ENCODE data around the gene SENP3. TPM values are rescaled to one million over a fixed set of nuclear protein-coding genes. Genes with fewer than 3 reads are reported as not detected.

SENP3 gene
- polyA plus RNA-seq, 1 donor (not counting 4 experiments of a cell fraction or from before 2014, with no cell fraction given) = 99.1 TPM

DNA sequence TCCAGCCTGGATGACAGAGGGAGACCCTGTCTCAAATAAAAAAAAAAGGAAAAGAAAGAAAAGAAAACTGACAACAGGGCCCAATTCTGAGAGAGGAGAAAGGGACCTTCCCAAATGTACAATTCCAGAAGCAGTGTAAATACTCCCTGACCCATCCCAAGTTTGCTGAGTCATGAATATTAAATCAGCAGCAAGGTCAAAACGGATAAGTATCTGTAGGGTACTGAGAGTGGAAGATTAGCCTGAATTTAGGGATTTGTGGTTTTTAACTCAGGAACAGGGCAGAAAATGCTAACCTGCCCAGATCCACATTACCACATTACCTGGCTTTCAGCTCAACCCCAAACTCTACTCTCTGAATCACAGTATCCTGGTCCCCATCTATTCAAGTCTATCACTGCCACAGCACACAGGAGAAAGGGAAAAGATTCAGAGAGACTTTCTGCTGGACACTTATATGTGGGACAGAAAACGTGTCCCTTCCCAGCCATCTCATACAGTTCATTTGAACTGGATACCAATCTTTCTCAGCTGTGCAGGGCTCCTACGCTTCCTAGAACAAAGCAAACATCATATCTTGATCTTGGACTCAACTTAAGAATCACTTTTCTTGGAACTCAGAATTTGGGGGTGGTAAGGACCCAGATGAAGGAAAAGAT lies 50.0 kb downstream of the SENP3 start:
- no peaks in the 10 kb centered on the region for H3K9me3 ChIP-seq (ENCODE audit: control insufficient read depth, low read depth, low read length)
- peaks cover 20% of the 10 kb centered on the region for H3K4me1 ChIP-seq (ENCODE audit: control insufficient read depth, extremely low read depth, insufficient read depth, low read length)
- H3K9me1 ChIP-seq (ENCODE audit: control insufficient read depth, extremely low read depth, insufficient read depth, low read length) = no peaks in the 10 kb centered on the region
- no peak overlapping the region for H3K27ac ChIP-seq (ENCODE audit: control insufficient read depth, insufficient read depth, low read length)
- dilution Hi-C loops (cut with MboI; ENCODE audit: extremely low pct_ligation_motif_present, low sequenced_read_pairs) = no loop called here
- peak overlapping the region; percentile 4 for H3K4me2 ChIP-seq (ENCODE audit: control insufficient read depth, extremely low read depth, insufficient read depth, low read depth, low read length)
- peaks cover 3% of the 10 kb centered on the region for H4K20me1 ChIP-seq (ENCODE audit: control insufficient read depth, extremely low read depth, insufficient read depth, low read length)
- H3K79me2 ChIP-seq (ENCODE audit: control insufficient read depth, insufficient read depth, low read length) = peaks cover 67% of the 10 kb centered on the region
- H3K36me3 ChIP-seq (ENCODE audit: control insufficient read depth in 2 of 2, extremely low read depth in 1 of 2, insufficient read depth in 2 of 2, low read length in 2 of 2) = peaks cover 0 to 9% of the 10 kb centered on the region in 2 experiments
- no peak for DNase-seq (ENCODE audit: low read depth, low spot score)
- no peak for FAIRE-seq
- H3K4me3 ChIP-seq (ENCODE audit: control insufficient read depth in 2 of 3, extremely low read depth in 1 of 3, insufficient read depth in 2 of 3, low read depth in 1 of 3, low read length in 3 of 3) = peak overlapping the region in 2 of 3 experiments; percentile 2
- no peak overlapping the region for H2AFZ ChIP-seq (ENCODE audit: control insufficient read depth, low read length)
- H3K27me3 ChIP-seq (ENCODE audit: control insufficient read depth, extremely low read depth, insufficient read depth, low read length) = no peaks in the 10 kb centered on the region
- H3K9ac ChIP-seq (ENCODE audit: control insufficient read depth, extremely low read depth, insufficient read depth, low read length) = no peak overlapping the region
- TF ChIP-seq, protein P1, sequence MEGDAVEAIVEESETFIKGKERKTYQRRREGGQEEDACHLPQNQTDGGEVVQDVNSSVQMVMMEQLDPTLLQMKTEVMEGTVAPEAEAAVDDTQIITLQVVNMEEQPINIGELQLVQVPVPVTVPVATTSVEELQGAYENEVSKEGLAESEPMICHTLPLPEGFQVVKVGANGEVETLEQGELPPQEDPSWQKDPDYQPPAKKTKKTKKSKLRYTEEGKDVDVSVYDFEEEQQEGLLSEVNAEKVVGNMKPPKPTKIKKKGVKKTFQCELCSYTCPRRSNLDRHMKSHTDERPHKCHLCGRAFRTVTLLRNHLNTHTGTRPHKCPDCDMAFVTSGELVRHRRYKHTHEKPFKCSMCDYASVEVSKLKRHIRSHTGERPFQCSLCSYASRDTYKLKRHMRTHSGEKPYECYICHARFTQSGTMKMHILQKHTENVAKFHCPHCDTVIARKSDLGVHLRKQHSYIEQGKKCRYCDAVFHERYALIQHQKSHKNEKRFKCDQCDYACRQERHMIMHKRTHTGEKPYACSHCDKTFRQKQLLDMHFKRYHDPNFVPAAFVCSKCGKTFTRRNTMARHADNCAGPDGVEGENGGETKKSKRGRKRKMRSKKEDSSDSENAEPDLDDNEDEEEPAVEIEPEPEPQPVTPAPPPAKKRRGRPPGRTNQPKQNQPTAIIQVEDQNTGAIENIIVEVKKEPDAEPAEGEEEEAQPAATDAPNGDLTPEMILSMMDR (optimal IDR thresholded peaks at IDR 0.05 in 1 of 3, IDR thresholded peaks at IDR 0.05 in 1 of 3, conservative IDR thresholded peaks at IDR 0.05 in 1 of 3; ENCODE audit: extremely low read depth in 1 of 3, insufficient read depth in 2 of 3, low read length in 3 of 3) = no peak
- TF ChIP-seq EZH2 (IDR thresholded peaks at IDR 0.05; ENCODE audit: low read length) = no peak

DNA sequence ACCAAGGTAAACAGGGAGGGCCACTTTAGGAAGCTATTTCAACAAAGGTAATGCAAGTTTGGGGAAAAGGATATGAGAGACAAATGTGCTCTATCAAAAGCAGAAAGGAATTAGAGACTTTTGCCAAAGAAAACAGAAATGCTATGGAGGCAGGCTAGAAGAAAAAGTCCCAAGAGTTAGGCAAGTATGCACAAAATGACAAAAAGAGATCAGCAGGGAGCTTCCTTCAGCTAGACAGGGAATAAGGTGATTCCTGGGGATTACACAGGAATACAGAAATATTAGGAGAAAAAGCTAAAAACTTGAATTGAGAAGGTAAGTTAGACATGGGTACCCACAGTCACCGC lies 50.5 kb downstream of the SENP3 start:
- Histone ChIP-seq H4K20me1 (ENCODE audit: control insufficient read depth, extremely low read depth, insufficient read depth, low read length) (peaks cover 3% of the 10 kb centered on the region), H3K27ac (ENCODE audit: control insufficient read depth, insufficient read depth, low read length) (no peak overlapping the region), H3K9me1 (ENCODE audit: control insufficient read depth, extremely low read depth, insufficient read depth, low read length) (no peaks in the 10 kb centered on the region)

More for the DNA sequence above, 50.5 kb downstream of the SENP3 start:
- dilution Hi-C loops (cut with MboI; ENCODE audit: extremely low pct_ligation_motif_present, low sequenced_read_pairs) = no loop called here
- H3K79me2 ChIP-seq (ENCODE audit: control insufficient read depth, insufficient read depth, low read length) = peaks cover 66% of the 10 kb centered on the region
- H3K9ac ChIP-seq (ENCODE audit: control insufficient read depth, extremely low read depth, insufficient read depth, low read length) = no peak overlapping the region
- H3K4me2 ChIP-seq (ENCODE audit: control insufficient read depth, extremely low read depth, insufficient read depth, low read depth, low read length) = peak overlapping the region; percentile 4
- H3K9me3 ChIP-seq (ENCODE audit: control insufficient read depth, low read depth, low read length) = no peaks in the 10 kb centered on the region
- no peak overlapping the region for H2AFZ ChIP-seq (ENCODE audit: control insufficient read depth, low read length)
- H3K4me3 ChIP-seq (ENCODE audit: control insufficient read depth in 2 of 3, extremely low read depth in 1 of 3, insufficient read depth in 2 of 3, low read depth in 1 of 3, low read length in 3 of 3) = peak overlapping the region in 2 of 3 experiments; percentile 2
- peaks cover 0 to 9% of the 10 kb centered on the region in 2 experiments for H3K36me3 ChIP-seq (ENCODE audit: control insufficient read depth in 2 of 2, extremely low read depth in 1 of 2, insufficient read depth in 2 of 2, low read length in 2 of 2)
- H3K27me3 ChIP-seq (ENCODE audit: control insufficient read depth, extremely low read depth, insufficient read depth, low read length) = no peaks in the 10 kb centered on the region
- TF ChIP-seq EZH2 (IDR thresholded peaks at IDR 0.05; ENCODE audit: low read length) = no peak
- TF ChIP-seq, protein P1 (optimal IDR thresholded peaks at IDR 0.05 in 1 of 3, IDR thresholded peaks at IDR 0.05 in 1 of 3, conservative IDR thresholded peaks at IDR 0.05 in 1 of 3; ENCODE audit: extremely low read depth in 1 of 3, insufficient read depth in 2 of 3, low read length in 3 of 3) = no peak
- DNase-seq (ENCODE audit: low read depth, low spot score) (no peak), FAIRE-seq (no peak)
- H3K4me1 ChIP-seq (ENCODE audit: control insufficient read depth, extremely low read depth, insufficient read depth, low read length) = peaks cover 20% of the 10 kb centered on the region
